Central memory CD8-positive, alpha-beta T cell (primary cell): ENCODE data around the gene DNAAF6.
A peak's percentile ranks its signal among the peaks of the same experiment; 100 is the strongest.
"Not testable (repeated sequence)": the region's sequence is repeated elsewhere in the genome, so short reads cannot be mapped to it uniquely, and the experiment has no call there.

Experiments
- ATAC-seq: fragments of 150-1000 bp; cut with Tn5 transposase; replicated peaks from 2 replicates; pipeline ENCODE4 v1.10.0; 2022; ENCODE audit warnings: mild to moderate bottlenecking, moderate FRiP score, moderate number of reproducible peaks; ENCODE audit not compliant: poor library complexity, severe bottlenecking; ENCODE audit errors: extremely low read depth
- DNase-seq, 2 donors: peaks; one replicate each; pipeline ENCODE4 v3.0.0; 2021; ENCODE audit warnings: low spot score in 2 of 2
- H3K27ac Mint-ChIP-seq: one replicate; pipeline ENCODE4 v1.8.0; 2022; ENCODE audit warnings: low read depth, mild to moderate bottlenecking, moderate library complexity, mixed read lengths
- H3K27me3 Mint-ChIP-seq: one replicate; pipeline ENCODE4 v1.8.0; 2022; ENCODE audit warnings: mixed read lengths
- H3K36me3 Mint-ChIP-seq: one replicate; pipeline ENCODE4 v1.8.0; 2022; ENCODE audit warnings: mild to moderate bottlenecking, moderate library complexity, mixed read lengths; ENCODE audit not compliant: insufficient read depth
- H3K4me1 Mint-ChIP-seq: one replicate; pipeline ENCODE4 v1.8.0; 2022; ENCODE audit warnings: mixed read lengths
- H3K4me3 Mint-ChIP-seq: one replicate; pipeline ENCODE4 v1.8.0; 2022; ENCODE audit warnings: mild to moderate bottlenecking, moderate library complexity, mixed read lengths
- H3K9me3 Mint-ChIP-seq: one replicate; pipeline ENCODE4 v1.8.0; 2022; ENCODE audit warnings: mixed read lengths

Gene DNAAF6

GRCh38 chrX:107205770-107206696 is at the start of gene DNAAF6, which contains the start of gene NUP62CL:
Gene DNAAF6, plus strand, starts transcription at chrX:107206611. Its CDS starts 6,265 bp downstream, at chrX:107212876.
Gene NUP62CL, minus strand, starts transcription at chrX:107206433. Its CDS starts 31,287 bp downstream, at chrX:107175146.
- Mint-ChIP-seq H3K27ac (peak within 1 kb of the TSS; percentile 35), H3K4me1 (no peaks in the 10 kb centered on the region)

GRCh38 chrX:107157618-107158017 is 48.8 kb upstream of the DNAAF6 start:
- DNase-seq, H3K27ac Mint-ChIP-seq, H3K27me3 Mint-ChIP-seq, H3K4me1 Mint-ChIP-seq, H3K9me3 Mint-ChIP-seq, ATAC-seq, H3K4me3 Mint-ChIP-seq, H3K36me3 Mint-ChIP-seq: not testable (repeated sequence)

More at GRCh38 chrX:107205770-107206696, at the start of gene DNAAF6, which contains the start of gene NUP62CL:
- ATAC-seq (peak; percentile 81), DNase-seq (peak; percentile 29 to 42)
- no peaks in the 10 kb centered on the region for H3K9me3 Mint-ChIP-seq
- H3K36me3 Mint-ChIP-seq, result peaks cover 5% of the 10 kb centered on the region
- peak within 1 kb of the TSS; percentile 80 for H3K4me3 Mint-ChIP-seq
- H3K27me3 Mint-ChIP-seq, result no peaks in the 10 kb centered on the region

- H3K4me3 Mint-ChIP-seq, result no peak overlapping the region
- no peak for DNase-seq
- H3K4me1 Mint-ChIP-seq, result no peaks in the 10 kb centered on the region
- H3K27me3 Mint-ChIP-seq, result no peaks in the 10 kb centered on the region
- H3K9me3 Mint-ChIP-seq, result no peaks in the 10 kb centered on the region
- no peak overlapping the region for H3K27ac Mint-ChIP-seq
- no peaks in the 10 kb centered on the region for H3K36me3 Mint-ChIP-seq
- ATAC-seq, result no peak
These were observed 39.1 kb upstream of the DNAAF6 start for GRCh38 chrX:107167163-107167921.

GRCh38 chrX:107168257-107168656 is 38.2 kb upstream of the DNAAF6 start:
- Mint-ChIP-seq H3K27me3 (no peaks in the 10 kb centered on the region), H3K9me3 (no peaks in the 10 kb centered on the region), H3K36me3 (no peaks in the 10 kb centered on the region), H3K27ac (no peak overlapping the region), H3K4me1 (no peaks in the 10 kb centered on the region), H3K4me3 (no peak overlapping the region)
- ATAC-seq (no peak), DNase-seq (no peak)

- no peak for DNase-seq
- Mint-ChIP-seq H3K27ac (no peak overlapping the region), H3K27me3 (no peaks in the 10 kb centered on the region), H3K9me3 (no peaks in the 10 kb centered on the region), H3K36me3 (no peaks in the 10 kb centered on the region), H3K4me1 (no peaks in the 10 kb centered on the region), H3K4me3 (no peak overlapping the region)
- ATAC-seq, result no peak
These were observed 37.7 kb upstream of the DNAAF6 start for GRCh38 chrX:107168712-107169111.

GRCh38 chrX:107171369-107172102 is 34.9 kb upstream of the DNAAF6 start:
- DNase-seq (no peak), ATAC-seq (no peak)
- no peaks in the 10 kb centered on the region for H3K4me1 Mint-ChIP-seq
- no peak overlapping the region for H3K4me3 Mint-ChIP-seq
- no peak overlapping the region for H3K27ac Mint-ChIP-seq
- H3K27me3 Mint-ChIP-seq, result no peaks in the 10 kb centered on the region
- H3K36me3 Mint-ChIP-seq, result no peaks in the 10 kb centered on the region
- H3K9me3 Mint-ChIP-seq, result no peaks in the 10 kb centered on the region

- H3K4me3 Mint-ChIP-seq, result no peak overlapping the region
- no peak overlapping the region for H3K27ac Mint-ChIP-seq
- H3K9me3 Mint-ChIP-seq, result no peaks in the 10 kb centered on the region
- no peaks in the 10 kb centered on the region for H3K4me1 Mint-ChIP-seq
- DNase-seq (no peak), ATAC-seq (no peak)
- H3K27me3 Mint-ChIP-seq, result peaks cover 9% of the 10 kb centered on the region
- H3K36me3 Mint-ChIP-seq, result no peaks in the 10 kb centered on the region
These were observed 9.1 kb upstream of the DNAAF6 start for GRCh38 chrX:107197319-107197718.

GRCh38 chrX:107198074-107198473 is 8.3 kb upstream of the DNAAF6 start:
- H3K9me3 Mint-ChIP-seq, DNase-seq, H3K27ac Mint-ChIP-seq, H3K4me1 Mint-ChIP-seq, H3K4me3 Mint-ChIP-seq, H3K36me3 Mint-ChIP-seq, ATAC-seq, H3K27me3 Mint-ChIP-seq: not testable (repeated sequence)

- Mint-ChIP-seq H3K36me3 (no peaks in the 10 kb centered on the region), H3K9me3 (no peaks in the 10 kb centered on the region), H3K4me3 (no peak overlapping the region), H3K27ac (no peak overlapping the region), H3K4me1 (no peaks in the 10 kb centered on the region), H3K27me3 (no peaks in the 10 kb centered on the region)
- ATAC-seq, result no peak
- no peak for DNase-seq
These were observed 6.9 kb upstream of the DNAAF6 start for GRCh38 chrX:107199491-107199890.

GRCh38 chrX:107204068-107204605 is 2.3 kb upstream of the DNAAF6 start:
- DNase-seq, result no peak
- peaks cover 5% of the 10 kb centered on the region for H3K36me3 Mint-ChIP-seq
- no peak for ATAC-seq
- H3K9me3 Mint-ChIP-seq, result no peaks in the 10 kb centered on the region
- no peaks in the 10 kb centered on the region for H3K27me3 Mint-ChIP-seq
- no peaks in the 10 kb centered on the region for H3K4me1 Mint-ChIP-seq
- H3K27ac Mint-ChIP-seq, result no peak overlapping the region
- H3K4me3 Mint-ChIP-seq, result no peak overlapping the region

GRCh38 chrX:107206697-107207065 is 270 bp downstream of the DNAAF6 start:
- H3K4me1 Mint-ChIP-seq, result no peaks in the 10 kb centered on the region
- H3K9me3 Mint-ChIP-seq, result no peaks in the 10 kb centered on the region
- DNase-seq, result no peak
- H3K27ac Mint-ChIP-seq, result no peak overlapping the region
- peaks cover 5% of the 10 kb centered on the region for H3K36me3 Mint-ChIP-seq
- ATAC-seq, result no peak
- H3K27me3 Mint-ChIP-seq, result no peaks in the 10 kb centered on the region
- H3K4me3 Mint-ChIP-seq, result peak overlapping the region; percentile 80

- no peaks in the 10 kb centered on the region for H3K9me3 Mint-ChIP-seq
- ATAC-seq (no peak), DNase-seq (no peak)
- peaks cover 5% of the 10 kb centered on the region for H3K36me3 Mint-ChIP-seq
- H3K27ac Mint-ChIP-seq, result no peak overlapping the region
- peak overlapping the region; percentile 80 for H3K4me3 Mint-ChIP-seq
- H3K4me1 Mint-ChIP-seq, result no peaks in the 10 kb centered on the region
- H3K27me3 Mint-ChIP-seq, result no peaks in the 10 kb centered on the region
These were observed 678 bp downstream of the DNAAF6 start for GRCh38 chrX:107207089-107207488.
